Epithelial cell of esophagus (primary cell): Measurements from ENCODE around the gene GSTM5.

Source experiments
- DNase-seq: peaks from one replicate; pipeline ENCODE4 v3.0.0; 2010; ENCODE audit warnings: low read depth
- H3K4me3 ChIP-seq: 2 replicates; pipeline ENCODE4 v1.5.1; 2011; ENCODE audit warnings: mild to moderate bottlenecking, low read length, control low read depth
- CTCF ChIP-seq: IDR thresholded peaks from 2 replicates; pipeline ENCODE4 v1.5.1; 2011; ENCODE audit warnings: low read depth, mild to moderate bottlenecking, low read length, control low read depth, inconsistent platforms; ENCODE audit not compliant: insufficient read depth; ENCODE audit errors: missing control alignments

Gene GSTM5

GRCh38 chr1:109714661-109715372 lies 2.8 kb downstream of the GSTM5 start:
- no peak overlapping the region for H3K4me3 ChIP-seq
- DNase-seq: no peak
- no peak for TF ChIP-seq CTCF

GRCh38 chr1:109716121-109716520 lies 4.1 kb downstream of the GSTM5 start:
- no peak for DNase-seq
- TF ChIP-seq CTCF: no peak
- no peak overlapping the region for H3K4me3 ChIP-seq

DNA sequence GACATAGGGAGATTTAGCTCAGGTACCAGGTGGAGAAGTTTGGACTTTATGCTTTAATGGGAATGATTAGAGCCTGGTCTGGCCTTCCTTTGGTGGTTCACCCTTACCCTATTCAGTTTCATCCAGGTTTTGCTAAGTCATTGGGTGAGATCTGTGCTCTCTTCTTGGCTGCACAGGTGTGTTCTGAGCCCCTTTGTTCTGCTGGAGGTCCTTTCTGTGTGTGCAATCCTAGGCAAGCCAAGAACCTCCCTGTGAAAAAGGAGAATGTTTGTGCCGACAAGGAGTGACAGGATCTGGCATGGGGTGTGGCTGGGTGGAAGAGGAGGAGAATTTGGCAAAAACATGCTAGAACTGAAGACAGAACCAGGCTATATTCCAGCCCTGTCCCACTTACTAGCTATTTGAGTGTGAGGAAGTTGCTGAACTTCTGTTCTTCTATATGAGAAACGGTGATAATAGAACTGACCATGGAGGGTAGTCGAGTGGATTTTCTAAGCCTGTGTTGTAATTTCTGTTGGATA lies 4.6 kb downstream of the GSTM5 start:
- no peak overlapping the region for H3K4me3 ChIP-seq
- DNase-seq: no peak
- no peak for TF ChIP-seq CTCF

- TF ChIP-seq CTCF: no peak
- peak; percentile 67 for DNase-seq
- no peak overlapping the region for H3K4me3 ChIP-seq
These were observed 5.7 kb downstream of the GSTM5 start for GRCh38 chr1:109717729-109718128.

- H3K4me3 ChIP-seq: no peak overlapping the region
- no peak for TF ChIP-seq CTCF
These were observed 6.4 kb downstream of the GSTM5 start for GRCh38 chr1:109718495-109718894.

DNA sequence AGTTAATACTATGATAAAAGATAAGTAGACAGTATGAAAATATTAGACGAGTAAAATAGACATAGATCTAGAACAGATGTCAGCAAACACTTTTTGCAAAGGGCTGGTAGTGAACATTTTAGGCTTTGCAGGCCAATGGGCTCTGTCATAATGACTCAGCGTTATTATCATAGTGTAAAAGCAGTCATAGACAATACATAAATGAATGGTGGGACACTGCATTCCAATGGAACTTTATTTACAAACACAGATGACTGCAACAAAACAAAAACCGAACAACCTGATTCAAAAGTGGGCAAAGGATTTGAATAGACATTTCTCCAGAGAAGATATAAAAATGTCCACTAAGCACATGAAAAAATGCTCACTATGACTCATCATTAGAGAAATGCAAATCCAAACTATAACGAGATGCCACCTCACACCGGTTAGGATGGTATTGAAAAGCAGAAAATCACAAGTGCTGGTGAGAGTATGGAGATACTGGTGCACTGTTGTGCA lies 7.3 kb downstream of the GSTM5 start:
- TF ChIP-seq CTCF: no peak
- no peak overlapping the region for H3K4me3 ChIP-seq
- peak; percentile 53 for DNase-seq

More at GRCh38 chr1:109718495-109718894, 6.4 kb downstream of the GSTM5 start:
- DNase-seq: no peak

DNA sequence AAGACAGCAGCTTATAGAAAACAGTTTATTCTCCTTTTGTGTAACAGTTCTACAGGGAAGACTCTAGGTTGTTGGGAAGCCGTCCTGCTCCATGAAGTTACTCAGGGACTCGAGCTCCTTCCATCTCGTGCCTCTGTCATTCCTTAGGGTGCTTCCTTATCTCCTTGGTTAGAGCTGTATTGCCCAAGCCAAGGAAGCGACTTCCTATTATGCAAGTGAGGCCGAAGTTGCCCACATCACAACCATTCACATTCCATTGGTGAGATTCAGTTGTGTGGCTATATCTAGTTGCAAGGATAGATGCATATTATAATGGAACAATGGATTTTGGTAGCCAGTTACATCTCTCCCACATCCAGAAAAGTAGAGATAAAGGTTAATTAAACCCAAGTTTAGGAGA lies 9.0 kb downstream of the GSTM5 start:
- no peak for TF ChIP-seq CTCF
- no peak overlapping the region for H3K4me3 ChIP-seq
- no peak for DNase-seq
